KBM-7 (cell line): ENCODE results near the gene BRWD1.
A peak's percentile ranks its signal among the peaks of the same experiment; 100 is the strongest.

Experiments used
- DNase-seq: peaks from one replicate; pipeline ENCODE4 v3.0.0-alpha.2; 2015
- in situ Hi-C: fragments of 300-500 bp; cut with MboI; formaldehyde crosslinking; loops from 2 replicates; pipeline ENCODE4 v1.14.3; 2020; ENCODE audit warnings: low sequenced_read_pairs, low pct_unique_long_range_greater_than_20kb, mixed read lengths

BRWD1 gene

GRCh38 chr21:39216290-39216689, 97.1 kb downstream of the BRWD1 start:
- DNase-seq: no peak
- in situ Hi-C loops: no loop called here

GRCh38 chr21:39215078-39215477, 98.4 kb downstream of the BRWD1 start:
- no peak for DNase-seq
- in situ Hi-C loops: no loop called here

GRCh38 chr21:39209334-39209688, 104.1 kb downstream of the BRWD1 start:
- in situ Hi-C loops: no loop called here
- DNase-seq: no peak

DNA sequence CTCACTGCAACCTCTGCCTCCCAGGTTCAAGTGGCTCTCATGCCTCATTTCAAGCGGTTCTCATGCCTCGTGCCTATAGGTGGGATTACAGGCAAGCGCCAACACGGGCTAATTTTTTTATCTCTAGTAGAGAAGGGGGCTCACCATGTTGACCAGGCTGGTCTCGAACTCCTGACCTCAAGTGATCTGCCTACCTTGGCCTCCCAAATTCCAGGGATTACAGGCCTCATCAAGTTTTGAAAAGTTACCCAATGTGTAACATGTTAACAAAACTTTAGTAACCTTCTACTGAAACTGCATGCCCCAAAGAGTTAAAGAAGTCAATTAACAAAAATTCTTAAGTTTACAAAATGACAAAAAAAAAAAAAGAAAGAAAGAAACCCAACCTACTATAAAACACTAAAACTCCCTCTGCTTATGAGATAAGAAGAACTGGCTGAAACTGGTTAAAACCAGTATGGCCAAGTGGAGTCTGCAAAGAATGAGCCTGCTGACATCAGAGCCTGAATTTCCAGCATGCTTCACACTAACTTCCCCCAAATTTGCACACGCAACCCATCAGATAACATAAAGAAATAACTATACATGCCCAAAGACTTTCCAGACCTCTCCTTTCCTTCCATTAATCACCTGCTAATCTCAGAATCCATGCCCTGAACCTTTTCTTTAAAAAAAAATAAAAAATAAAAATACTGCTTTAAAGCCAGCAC, 104.7 kb downstream of the BRWD1 start:
- in situ Hi-C loops: no loop called here
- peak; percentile 15 for DNase-seq

GRCh38 chr21:39204134-39204533, 109.3 kb downstream of the BRWD1 start:
- in situ Hi-C loops: no loop called here
- DNase-seq: no peak

GRCh38 chr21:39198800-39199199, 114.6 kb downstream of the BRWD1 start:
- in situ Hi-C loops: no loop called here
- DNase-seq: no peak

GRCh38 chr21:39197448-39198233, 115.8 kb downstream of the BRWD1 start:
- in situ Hi-C loops: no loop called here
- no peak for DNase-seq

DNA sequence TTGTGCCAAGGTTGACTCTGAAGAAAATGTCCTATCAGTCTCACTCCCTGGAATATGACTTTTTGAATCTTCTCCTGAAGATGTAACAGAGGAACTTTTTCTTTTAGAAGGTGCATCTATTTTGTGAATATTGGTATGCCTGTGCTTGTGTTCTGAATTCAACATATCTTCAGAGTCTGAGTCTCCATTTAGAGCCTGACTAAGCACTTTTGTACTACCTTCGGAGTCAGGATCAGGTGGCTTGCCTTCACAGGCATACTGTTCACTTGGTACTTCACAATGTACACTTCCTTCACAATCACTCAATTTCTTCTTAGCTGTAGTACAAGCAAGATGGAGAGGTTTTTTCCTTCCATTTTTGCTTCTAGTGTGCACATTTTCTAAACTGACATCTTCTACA, 116.6 kb downstream of the BRWD1 start:
- in situ Hi-C loops: no loop called here
- DNase-seq: no peak

DNA sequence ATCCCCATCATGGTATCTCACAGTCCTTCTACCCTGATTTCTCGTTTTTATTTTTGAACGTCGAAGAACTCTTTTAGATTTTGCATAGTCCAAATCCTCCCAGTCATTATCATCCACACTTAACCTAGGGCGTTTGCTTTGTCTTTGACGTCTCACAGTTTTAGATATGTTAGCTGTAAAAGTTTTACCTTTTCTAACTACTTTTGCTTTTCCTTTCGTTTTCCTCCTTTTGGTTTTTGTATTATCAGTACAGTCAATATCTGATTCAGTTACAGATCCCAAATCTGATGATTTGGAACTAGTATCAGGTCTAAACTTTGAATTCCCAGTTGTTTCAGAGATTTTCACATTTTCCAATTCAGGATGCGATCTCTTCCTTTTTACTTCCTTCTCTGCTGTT, 117.1 kb downstream of the BRWD1 start:
- in situ Hi-C loops: no loop called here
- no peak for DNase-seq

DNA sequence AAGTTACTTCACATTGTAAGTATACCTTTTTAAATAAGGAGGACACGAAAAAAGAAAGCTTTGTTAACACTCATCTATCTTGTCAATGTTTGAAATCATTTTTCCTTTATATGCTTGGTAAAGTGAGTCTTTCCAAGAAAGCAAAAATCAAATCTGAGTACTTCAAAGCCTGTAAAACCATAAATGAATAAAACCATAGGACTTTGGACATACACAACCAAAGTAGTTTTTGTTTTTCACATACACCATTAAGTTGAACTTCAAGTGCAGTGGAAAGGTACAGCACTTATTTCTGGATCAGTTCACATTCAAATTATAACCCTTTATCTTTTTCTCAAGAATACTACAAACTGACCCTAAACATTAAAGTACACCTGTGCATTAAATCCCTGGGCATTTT, 120.1 kb downstream of the BRWD1 start:
- no peak for DNase-seq
- in situ Hi-C loops: no loop called here

GRCh38 chr21:39189857-39190604, 123.4 kb downstream of the BRWD1 start:
- no peak for DNase-seq
- in situ Hi-C loops: no loop called here

DNA sequence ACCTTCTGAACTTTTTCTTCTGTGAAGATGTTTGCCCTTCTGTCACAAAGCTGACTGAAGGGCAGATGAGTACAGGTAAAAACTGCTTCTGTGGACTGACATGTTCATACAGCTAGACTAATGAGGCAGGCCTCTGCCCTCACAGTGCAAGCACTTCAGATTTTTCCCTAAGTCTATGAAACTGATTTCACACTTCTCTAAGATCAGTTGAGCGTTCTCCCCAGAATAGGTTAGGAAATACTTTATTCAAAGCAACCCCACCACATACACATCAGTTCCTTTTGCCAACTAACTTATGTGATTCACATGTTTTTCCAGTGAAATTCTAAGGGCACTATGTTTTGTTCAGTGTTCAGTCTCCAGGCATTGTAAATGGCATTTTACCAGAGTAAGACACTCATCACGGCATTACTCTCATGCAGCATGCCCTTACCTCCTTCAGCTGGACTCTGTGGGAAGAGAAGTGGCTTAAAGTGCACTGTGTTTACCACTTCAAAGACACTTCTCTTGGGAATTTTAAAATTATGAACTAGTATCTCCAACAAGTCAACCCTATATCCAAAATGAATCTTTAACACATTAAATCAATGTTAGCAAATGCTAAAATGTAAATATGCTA, 124.8 kb downstream of the BRWD1 start:
- in situ Hi-C loops: no loop called here
- DNase-seq: no peak

- no peak for DNase-seq
- in situ Hi-C loops: no loop called here
Measured at GRCh38 chr21:39187141-39187540, 126.3 kb downstream of the BRWD1 start.

GRCh38 chr21:39186676-39187075, 126.8 kb downstream of the BRWD1 start:
- in situ Hi-C loops: no loop called here
- DNase-seq: no peak

DNA sequence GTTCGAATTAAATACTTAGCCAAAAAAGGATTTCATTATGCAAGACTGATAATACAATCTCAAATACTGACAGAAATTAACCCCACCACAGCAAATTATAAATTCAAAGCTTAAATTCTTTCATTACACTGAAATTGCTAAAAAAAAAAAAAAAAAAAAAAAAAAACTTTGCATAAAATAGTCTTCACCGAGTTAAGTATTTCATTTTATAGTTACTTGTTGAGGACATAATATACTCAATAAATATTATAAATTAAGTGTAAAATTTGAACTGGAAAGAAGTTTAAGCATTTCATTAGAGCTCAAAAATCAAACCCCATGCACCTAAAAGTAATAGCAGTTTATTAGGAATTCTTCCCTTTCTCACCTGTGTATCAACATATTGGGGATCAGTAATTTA, 128.3 kb downstream of the BRWD1 start:
- DNase-seq: no peak
- in situ Hi-C loops: no loop called here

- DNase-seq: no peak
- in situ Hi-C loops: no loop called here
Measured at GRCh38 chr21:39184050-39184980, 129.1 kb downstream of the BRWD1 start.

GRCh38 chr21:39183272-39184049, 130.0 kb downstream of the BRWD1 start, which contains the start of gene PSMG1:
Gene PSMG1 (minus strand): TSS chr21:39183451. CDS start chr21:39183385, 66 bp downstream.
- peak; percentile 96 for DNase-seq
- in situ Hi-C loops: no loop called here
